PFSK-1 (cell line): Measurements from ENCODE around the gene EMX1.

Experiments used
- FOXP2 ChIP-seq: optimal IDR thresholded peaks from 2 replicates; pipeline ENCODE3; 2011; ENCODE audit warnings: borderline replicate concordance, control low read depth, inconsistent platforms; ENCODE audit not compliant: insufficient read depth; ENCODE audit errors: extremely low read length, extremely low read depth
- POLR2AphosphoS5 ChIP-seq: IDR thresholded peaks from 2 replicates; pipeline ENCODE4 v1.6.1; 2012; ENCODE audit warnings: low read depth, mild to moderate bottlenecking, control low read depth, low read length, moderate library complexity
- SIN3A ChIP-seq: IDR thresholded peaks from 2 replicates; pipeline ENCODE4 v1.6.1; 2012; ENCODE audit warnings: mild to moderate bottlenecking, low read length, moderate library complexity, borderline replicate concordance; ENCODE audit not compliant: insufficient read depth
- TAF1 ChIP-seq: IDR thresholded peaks from 2 replicates; pipeline ENCODE4 v1.6.1; 2012; ENCODE audit warnings: low read length, control low read depth, borderline replicate concordance; ENCODE audit not compliant: insufficient read depth
- TF ChIP-seq, protein P1 (sequence below), 2 experiments: IDR thresholded peaks; 2 replicates each; pipeline versions ENCODE4 v1.6.1 to v1.8.0; 2011 to 2012; ENCODE audit warnings: low read depth in 2 of 2, low read length in 2 of 2, control low read depth in 1 of 2, inconsistent platforms in 1 of 2, mild to moderate bottlenecking in 1 of 2, moderate library complexity in 1 of 2; ENCODE audit not compliant: insufficient read depth in 1 of 2

DNA sequence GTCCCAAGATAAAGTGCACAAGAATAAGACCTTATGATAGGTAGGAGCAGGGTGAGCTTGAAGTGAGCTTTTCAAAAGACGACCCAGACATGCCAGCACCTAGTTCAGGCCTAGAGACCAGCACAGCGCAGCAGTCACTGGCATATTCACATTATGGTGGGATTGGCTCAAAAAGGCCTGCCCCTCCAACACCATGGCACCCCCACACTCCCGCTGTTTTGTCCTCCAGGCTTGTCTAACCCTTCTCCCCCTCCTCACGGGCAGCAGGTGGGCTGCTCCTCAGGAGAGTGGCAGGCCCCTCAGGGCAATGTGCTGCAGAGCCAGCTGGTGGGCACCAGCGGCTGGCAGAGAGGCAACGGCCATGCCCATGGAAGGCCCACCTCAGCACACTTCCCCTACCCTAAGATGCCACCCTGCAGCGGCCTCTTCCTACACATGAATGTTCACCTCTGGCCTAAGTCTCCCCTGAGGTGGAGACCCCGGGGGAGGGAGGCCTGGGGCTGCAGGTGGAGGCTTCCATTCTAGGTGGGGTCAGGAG is 25.6 kb downstream of the EMX1 start:
- TF ChIP-seq, protein P1, sequence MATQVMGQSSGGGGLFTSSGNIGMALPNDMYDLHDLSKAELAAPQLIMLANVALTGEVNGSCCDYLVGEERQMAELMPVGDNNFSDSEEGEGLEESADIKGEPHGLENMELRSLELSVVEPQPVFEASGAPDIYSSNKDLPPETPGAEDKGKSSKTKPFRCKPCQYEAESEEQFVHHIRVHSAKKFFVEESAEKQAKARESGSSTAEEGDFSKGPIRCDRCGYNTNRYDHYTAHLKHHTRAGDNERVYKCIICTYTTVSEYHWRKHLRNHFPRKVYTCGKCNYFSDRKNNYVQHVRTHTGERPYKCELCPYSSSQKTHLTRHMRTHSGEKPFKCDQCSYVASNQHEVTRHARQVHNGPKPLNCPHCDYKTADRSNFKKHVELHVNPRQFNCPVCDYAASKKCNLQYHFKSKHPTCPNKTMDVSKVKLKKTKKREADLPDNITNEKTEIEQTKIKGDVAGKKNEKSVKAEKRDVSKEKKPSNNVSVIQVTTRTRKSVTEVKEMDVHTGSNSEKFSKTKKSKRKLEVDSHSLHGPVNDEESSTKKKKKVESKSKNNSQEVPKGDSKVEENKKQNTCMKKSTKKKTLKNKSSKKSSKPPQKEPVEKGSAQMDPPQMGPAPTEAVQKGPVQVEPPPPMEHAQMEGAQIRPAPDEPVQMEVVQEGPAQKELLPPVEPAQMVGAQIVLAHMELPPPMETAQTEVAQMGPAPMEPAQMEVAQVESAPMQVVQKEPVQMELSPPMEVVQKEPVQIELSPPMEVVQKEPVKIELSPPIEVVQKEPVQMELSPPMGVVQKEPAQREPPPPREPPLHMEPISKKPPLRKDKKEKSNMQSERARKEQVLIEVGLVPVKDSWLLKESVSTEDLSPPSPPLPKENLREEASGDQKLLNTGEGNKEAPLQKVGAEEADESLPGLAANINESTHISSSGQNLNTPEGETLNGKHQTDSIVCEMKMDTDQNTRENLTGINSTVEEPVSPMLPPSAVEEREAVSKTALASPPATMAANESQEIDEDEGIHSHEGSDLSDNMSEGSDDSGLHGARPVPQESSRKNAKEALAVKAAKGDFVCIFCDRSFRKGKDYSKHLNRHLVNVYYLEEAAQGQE (IDR thresholded peaks at IDR 0.05; ENCODE audit: insufficient read depth in 1 of 2, low read depth in 2 of 2, low read length in 2 of 2): no peak
- TF ChIP-seq POLR2AphosphoS5: no peak
- TF ChIP-seq TAF1: no peak
- no peak for TF ChIP-seq SIN3A
- no peak for TF ChIP-seq FOXP2
